ENCODE results near the gene SDHC.
"Not testable (repeated sequence)": the region's sequence is repeated elsewhere in the genome, so short reads cannot be mapped to it uniquely, and the experiment has no call there.

SDHC gene

DNA sequence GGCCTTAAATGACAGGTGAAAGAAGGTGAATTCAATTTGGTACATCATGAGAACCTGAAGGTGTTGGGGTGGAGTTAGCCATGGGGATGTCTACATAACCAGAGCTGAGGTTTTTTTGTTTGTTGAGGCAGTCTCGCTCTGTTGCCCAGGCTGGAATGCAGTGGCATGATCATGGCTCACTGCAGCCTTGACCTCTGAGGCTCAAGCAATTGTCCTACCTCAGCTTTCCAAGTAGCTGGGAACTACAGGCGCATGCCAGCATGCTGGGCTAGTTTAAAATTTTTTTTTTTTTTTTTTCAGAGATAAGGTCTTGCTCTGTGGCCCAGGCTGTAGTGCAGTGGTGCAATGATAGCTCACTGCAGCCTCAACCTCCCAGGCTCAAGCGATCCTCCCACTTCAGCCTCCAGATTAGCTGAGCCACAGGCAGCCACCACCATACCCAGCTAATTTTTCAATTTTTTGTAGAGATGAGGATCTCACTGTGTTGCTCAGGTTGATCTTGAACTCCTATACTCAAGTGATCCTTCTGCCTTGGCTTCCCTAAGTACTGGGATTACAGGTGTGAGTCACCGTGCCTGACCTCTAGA is 2.5 kb upstream of the SDHC start:
- no peak for DNase-seq (ENCODE audit: low read depth)

DNA sequence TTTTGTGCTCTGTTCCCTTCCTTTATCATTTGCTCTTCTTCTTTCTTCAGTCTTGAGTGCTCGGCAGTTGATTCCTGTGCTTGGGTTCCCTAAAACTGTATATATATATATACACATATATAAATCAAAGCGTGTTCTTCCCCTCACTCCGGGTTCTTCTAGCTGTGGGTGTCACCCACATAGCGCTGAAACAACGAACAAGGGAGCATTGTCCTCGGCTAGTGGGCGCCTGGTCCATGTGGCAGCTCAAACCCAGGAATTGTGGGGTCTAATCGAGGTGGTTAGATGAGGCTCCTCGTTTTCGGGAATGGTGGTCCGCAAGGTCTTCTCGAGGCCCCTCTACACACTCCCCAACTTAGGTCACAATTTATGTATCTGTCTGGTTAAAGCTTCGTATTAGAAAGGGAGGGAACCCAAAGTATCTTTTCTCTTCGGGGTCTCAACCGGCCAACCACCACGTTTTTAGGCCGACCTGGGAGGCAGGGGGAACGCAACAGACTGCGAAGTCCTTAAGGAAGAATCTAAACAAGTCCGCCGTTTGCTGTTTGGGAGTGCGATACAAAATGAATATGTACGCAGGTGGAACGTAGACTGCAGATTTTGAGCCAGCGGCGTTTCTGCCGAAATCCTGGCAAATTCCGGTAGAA is 504 bp upstream of the SDHC start:
- no peak for DNase-seq (ENCODE audit: low read depth)

DNA sequence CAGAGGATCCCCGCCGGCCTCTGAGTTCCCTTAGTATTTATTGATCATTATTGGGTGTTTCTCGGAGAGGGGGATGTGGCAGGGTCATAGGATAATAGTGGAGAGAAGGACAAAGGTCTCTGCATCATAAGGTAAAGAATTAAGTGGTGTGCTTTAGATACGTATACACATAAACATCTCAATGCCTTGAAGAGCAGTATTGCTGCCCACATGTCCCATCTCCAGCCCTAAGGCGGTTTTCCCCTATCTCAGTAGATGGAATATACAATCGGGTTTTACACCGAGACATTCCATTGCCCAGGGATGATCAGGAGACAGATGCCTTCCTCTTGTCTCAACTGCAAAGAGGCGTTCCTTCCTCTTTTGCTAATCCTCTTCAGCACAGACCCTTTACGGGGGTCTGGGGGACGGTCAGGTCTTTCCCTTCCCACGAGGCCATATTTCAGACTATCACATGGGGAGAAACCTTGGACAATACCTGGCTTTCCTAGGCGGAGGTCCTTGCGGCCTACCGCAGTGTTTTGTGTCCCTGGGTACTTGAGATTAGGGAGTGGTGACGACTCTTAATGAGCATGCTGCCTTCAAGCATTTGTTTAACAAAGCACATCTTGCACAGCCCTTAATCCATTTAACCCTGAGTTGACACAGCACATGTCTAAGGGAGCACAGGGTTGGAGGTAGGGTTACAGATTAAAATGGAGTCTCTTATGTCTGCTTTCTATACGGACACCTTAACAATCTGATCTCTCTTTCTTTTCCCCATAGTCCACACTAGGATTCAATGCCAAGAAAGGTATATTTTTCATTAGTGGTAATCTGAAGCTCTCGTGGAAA is 1.9 kb downstream of the SDHC start:
- DNase-seq (ENCODE audit: low read depth): not testable (repeated sequence)

DNA sequence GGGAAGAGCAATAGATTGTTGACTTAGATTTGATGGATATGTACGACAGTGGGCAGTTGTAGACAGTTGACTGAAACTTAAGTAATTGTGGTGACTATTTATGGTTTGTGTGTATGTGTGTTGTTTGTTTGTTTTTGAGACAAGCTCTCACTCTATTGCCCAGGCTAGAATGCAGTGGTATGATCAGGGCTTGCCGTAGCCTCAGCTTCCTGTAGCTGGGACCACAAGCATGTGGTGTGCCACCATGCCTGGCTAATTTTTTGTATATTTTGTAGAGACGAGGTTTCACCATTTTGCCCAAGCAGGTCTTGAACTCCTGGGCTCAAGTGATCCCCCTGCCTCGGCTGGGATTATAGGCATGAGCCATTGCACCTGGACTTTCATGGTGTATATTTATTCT is 9.8 kb downstream of the SDHC start:
- DNase-seq (ENCODE audit: low read depth): no peak

DNA sequence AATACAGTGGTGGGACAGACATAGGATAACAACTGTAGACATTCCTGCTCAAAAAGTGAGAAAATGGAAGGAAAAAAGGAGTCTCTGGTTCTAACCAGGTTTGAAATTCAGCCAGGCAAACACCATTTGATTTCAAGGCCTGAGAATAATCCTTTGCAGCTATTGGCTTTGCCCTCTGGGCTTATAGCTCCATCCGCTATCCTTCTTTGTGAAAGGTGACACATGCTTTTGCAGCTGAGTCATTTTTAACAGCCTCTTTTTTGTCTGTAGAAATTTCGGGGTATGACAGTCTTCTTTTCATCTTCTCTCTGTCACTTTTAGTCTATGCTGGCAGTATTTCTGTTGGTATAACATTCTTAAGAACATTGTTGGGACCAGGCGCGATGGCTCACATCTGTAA is 16.2 kb downstream of the SDHC start:
- DNase-seq (ENCODE audit: low read depth): no peak

DNA sequence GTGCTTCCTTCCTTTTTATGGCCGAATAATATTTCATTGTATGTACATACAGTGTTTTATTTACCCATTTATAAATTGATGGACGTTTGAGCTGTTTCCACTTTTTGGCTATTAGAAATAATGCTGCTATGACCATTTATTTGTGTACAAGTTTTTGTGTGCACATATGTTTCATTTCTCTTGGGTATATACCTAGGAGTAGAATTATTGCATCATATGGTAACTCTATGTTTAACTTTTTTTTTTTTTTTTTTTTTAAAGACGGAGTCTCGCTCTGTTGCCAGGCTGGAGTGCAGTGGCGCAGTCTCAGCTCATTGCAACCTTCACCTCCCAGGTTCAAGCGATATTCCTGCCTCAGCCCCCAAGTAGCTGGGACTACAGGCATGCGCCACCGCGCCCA is 19.0 kb downstream of the SDHC start:
- no peak for DNase-seq (ENCODE audit: low read depth)

DNA sequence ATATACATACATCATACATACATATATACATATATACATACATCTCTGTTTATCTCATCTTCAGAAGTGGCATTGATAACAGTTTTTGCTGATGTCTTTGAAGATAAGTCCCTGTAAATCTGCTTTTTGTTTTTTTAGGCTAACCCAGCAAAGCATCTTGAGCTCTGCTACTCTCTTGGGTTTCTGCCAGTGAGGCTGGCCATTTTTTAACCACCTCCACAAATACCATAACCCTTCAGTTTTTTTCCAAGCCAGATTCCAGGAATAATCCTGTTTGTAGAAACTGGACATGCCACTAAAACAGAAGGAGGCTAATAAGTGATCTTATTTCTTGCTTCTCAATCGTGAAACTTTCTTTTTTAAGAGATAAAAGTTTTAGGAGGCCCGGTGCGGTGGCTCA is 21.6 kb downstream of the SDHC start:
- DNase-seq (ENCODE audit: low read depth): no peak

DNA sequence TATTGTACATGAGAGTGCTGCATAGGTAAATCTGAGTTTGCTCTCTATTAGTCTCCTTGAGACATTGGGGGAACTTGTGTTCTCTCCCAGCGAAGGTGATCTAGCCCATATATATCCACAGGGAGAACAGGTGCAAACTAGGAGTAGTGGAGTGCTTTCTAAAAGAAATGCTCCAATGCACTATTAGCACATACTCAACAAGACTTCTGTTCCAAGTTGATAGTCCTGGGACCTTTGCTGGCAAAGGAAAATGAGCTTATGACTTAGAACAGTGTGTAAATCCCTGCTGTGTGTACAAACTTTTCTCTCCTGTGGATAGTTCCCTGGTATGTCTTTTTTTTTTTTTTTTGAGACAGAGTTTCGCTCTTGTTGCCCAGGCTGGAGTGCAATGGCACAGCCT is 28.0 kb downstream of the SDHC start:
- no peak for DNase-seq (ENCODE audit: low read depth)

DNA sequence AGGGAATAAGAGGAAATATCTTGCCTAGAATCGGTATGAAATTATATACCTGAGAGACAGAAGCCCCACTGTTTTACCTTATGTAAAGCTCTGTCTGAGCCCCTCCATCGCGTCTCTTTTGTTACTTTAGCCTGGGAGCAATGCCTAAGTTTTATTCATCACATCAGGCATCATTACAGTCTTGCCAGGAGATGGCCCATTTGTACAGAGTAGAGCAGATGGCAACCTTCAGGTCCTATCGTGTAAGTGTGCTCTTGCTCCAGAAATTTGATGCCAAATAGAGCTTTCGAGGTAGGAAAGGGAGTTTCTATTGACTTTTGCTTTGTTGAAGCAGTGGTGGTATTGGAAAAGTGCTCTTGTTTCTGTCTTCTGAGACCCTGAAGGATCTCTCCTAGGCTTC is 28.6 kb downstream of the SDHC start:
- DNase-seq (ENCODE audit: low read depth): no peak

DNA sequence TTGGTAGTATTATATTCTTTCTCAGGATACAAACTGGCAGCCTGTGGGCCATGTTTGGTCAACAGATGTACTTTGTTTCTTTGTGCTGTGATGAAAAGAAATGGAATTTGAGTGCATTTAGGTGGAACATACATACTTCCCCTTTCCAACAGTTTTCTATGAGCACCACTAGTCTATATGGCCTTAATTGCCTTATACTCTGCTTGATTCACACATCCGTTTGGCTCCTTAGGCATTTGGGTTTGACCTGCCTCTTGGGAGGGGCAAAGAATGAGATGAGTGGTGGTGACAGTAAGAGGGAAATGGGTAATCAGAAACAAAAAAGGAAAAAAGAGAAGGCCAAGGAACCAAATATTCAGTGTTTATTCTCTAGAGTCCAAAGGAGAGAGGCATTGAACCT is 36.5 kb downstream of the SDHC start:
- no peak for DNase-seq (ENCODE audit: low read depth)

DNA sequence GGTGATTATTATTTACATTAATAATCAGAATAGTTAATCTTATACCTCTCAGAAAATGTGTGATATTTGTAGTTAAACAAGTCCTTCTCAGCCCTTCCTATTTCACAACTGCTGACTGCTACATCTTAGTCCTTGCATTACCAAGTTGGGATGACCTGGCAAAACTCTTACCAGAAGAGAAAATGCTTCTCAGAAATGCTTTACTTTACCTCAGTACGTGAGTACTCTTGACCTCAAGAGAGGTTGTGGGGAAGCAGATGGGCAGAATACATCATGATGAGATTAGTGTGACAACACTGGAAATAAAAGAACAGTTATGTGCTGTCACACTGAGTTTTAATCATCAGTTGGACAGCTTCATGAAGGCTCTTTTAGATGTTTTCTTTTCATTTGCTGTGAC is 37.3 kb downstream of the SDHC start:
- DNase-seq (ENCODE audit: low read depth): no peak

DNA sequence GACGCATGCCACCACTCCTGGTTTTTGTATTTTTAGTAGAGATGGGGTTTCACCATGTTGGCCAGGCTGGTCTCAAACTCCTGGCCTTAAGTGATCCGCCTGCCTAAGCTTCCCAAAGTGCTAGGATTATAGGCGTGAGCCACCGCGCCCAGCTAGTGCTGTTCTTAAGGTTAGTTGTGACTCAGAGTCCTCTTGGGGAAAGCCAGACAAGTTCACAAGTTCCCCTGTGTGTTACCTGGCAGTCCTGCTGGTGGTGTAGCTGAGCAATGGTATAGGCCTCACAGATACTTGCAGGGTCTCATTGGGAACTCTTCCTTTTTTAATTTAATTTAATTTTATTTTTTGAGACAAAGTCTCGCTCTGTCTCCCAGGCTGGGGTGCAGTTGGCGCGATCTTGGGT is 42.9 kb downstream of the SDHC start:
- no peak for DNase-seq (ENCODE audit: low read depth)

DNA sequence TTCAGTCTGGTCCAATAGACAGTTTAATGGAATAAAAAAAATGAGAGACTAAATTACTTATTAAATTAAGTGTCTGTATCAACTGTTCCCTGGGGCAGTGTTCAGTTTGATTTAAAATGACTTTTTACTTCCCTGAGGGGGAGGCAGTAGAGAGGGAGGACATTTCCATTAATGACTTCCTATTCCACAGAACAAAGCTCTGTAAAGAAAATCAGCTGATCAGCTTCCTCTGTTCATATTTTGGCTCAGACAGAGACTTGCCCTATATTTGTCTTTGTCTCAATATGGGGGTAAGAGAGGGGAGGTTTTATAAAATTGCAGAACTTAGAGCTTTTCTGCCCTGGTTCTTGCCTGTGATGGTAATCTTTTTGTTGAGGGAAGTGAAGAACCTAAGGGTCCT is 45.1 kb downstream of the SDHC start:
- DNase-seq (ENCODE audit: low read depth): no peak

DNA sequence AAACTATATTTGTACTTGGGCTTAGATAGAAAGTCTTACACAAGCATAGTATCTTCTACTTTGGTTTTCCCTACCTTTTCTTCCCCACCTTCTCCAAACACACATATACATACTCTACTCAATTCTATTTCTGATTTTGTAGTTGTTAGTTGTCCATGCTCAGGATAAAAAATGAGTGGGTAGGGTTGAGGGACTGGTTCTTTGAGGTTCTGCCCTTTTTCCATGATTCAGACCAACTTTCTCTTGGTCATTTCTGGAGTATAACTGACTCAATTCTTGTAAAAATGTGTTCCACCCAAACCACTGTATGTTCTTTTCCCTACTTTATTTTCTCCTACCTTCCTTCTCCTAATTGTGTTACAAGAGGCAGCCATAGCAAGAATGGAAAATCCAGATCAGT is 50.2 kb downstream of the SDHC start:
- DNase-seq (ENCODE audit: low read depth): no peak

DNA sequence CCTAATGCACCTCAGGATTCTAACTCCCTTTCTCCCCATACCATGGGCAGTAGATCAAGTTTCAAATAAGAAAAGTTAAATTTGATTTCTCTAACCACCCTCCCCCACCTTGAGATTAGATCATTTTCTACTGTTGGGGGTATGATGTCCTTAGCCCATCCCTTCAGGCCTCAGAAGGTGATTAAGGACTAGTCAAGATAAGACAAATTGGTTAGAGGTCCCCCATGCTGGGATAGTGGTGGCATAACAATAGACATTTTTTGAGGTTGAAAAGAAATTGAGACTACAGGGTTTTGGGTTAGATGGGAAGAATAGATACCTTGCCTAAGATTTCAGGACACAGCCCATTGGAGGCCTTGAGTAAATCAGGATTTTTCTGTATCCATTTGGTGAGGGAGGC is 51.0 kb downstream of the SDHC start:
- DNase-seq (ENCODE audit: low read depth): no peak

DNA sequence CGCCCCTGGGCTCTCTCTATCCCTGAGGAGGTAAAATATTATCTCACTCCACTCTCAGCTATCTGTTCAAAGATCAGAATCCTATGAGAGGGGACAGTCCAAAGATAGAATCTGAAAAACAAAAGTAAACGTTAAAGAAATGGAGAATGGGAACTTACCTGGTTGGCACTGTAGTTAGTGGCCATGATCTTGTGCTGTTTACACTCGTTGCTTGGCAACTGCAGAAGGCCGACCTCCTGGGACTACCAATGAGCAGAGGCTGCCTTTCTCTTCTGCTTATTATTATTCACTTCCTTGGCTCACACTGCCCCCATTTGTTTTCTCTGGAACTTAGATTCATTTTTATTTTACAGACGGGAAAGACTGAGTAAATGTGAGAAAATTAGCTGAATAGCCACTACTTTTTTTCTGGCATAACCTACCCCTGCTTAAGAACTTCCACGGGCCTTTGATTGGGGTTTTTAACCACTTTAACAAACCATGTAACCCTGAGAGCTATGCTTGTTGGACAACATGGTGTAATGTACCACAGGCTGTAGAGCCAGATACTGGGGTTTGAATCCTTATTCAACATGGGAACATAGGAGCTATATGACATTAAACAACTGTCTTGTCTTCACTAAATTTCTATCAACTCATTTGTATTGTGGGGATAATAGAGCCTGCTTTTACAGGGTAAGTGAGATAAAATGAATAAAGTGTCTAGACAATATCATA is 53.7 kb downstream of the SDHC start, which contains the start of gene CFAP126:
Gene CFAP126, minus strand, starts transcription at position 193 of the 717 bp plus-strand sequence. Its CDS starts 8 bp downstream, at position 185.
- peak; percentile 11 for DNase-seq (ENCODE audit: low read depth)

DNA sequence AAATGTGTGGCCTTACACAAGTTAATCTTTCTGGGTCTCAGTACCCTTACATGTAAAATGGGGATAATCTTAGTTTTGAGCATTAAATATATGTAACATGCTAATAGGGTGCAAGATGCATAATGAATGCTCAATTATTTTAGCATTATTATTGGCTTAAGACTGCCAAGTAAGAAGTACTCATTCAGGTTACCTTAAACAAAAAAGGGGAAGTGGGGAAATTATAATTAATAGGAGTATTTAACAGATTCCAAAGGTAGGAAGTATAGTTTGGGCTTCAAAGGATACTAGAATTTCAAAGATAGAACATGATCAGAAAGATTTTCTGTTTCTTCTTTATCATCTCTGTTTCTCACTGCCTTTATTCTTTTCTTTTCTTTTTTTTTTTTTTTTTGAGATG is 59.3 kb downstream of the SDHC start:
- no peak for DNase-seq (ENCODE audit: low read depth)

DNA sequence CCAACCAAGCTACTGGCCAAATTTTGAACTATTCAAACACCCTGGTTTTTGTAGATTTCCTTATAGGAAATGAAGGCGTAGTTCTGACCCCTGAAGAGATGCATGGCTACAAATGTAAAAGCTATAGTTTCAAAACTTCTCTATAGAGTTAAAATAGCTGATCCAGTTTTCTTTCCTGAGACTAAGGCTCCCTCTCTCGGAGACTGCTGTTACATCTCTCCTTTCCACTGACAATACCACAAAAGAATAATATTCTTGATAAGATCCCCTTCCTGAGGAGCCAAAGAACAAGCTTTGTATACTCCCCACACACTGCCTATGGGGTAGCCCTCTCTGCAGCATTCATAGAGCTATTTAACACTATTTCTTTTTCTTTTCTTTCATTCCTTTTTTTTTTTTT is 60.2 kb downstream of the SDHC start:
- no peak for DNase-seq (ENCODE audit: low read depth)

DNA sequence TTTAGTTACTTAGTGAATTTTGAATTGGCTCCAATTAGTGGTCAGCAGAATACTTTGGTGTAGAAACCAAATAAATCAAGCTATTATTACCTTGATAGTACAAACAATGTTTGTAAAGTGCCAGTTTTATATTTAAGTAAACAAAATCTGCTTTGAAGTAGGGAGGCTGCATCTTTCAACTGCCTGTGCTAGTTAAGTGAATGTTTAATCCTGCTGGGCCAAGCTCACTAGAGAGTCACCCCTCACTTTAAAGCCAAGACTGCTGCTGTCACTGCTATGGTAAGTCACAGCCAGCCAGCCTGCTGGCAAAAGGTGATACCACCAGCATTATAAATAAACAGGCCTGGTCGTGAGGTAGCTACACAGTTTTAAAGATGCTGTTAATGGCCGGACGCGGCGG is 63.8 kb downstream of the SDHC start:
- DNase-seq (ENCODE audit: low read depth): no peak

DNA sequence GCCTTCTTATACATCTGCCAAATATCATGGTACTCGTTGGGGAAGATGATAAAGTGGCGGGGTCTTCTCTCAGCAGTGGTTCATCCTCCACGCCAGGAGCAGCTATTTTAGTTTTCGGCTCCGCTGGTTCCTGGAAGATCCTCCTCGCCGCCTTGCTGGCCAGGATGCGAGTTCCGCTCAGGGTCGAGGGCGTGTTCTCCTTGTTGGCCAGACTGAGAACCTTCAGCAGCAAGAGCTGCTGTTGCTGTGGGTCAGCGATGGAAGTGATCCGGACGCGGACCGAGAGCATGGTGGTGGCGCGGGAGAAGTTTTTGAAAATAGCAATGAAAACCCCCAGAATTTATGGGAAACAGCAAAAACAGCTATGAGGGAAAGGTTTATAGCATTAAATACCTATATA is 64.9 kb downstream of the SDHC start:
- DNase-seq (ENCODE audit: low read depth): no peak

DNA sequence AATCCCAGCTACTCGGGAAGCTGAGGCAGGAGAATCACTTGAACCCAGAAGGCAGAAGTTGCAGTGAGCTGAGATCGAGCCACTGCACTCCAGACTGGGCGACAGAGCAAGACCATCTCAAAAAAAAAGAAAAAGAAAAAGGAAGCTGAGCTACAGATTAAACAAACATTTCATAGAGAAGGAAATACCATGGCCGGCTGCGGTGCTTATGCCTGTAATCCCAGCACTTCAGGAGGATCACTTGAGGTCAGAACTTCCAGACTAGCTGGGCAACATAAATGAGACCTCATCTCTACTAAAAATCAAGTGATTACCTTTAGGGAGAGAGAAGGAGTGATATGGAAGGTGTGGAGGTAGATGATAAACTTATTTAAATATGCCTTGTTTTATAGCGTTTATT is 67.5 kb downstream of the SDHC start:
- DNase-seq (ENCODE audit: low read depth): no peak

DNA sequence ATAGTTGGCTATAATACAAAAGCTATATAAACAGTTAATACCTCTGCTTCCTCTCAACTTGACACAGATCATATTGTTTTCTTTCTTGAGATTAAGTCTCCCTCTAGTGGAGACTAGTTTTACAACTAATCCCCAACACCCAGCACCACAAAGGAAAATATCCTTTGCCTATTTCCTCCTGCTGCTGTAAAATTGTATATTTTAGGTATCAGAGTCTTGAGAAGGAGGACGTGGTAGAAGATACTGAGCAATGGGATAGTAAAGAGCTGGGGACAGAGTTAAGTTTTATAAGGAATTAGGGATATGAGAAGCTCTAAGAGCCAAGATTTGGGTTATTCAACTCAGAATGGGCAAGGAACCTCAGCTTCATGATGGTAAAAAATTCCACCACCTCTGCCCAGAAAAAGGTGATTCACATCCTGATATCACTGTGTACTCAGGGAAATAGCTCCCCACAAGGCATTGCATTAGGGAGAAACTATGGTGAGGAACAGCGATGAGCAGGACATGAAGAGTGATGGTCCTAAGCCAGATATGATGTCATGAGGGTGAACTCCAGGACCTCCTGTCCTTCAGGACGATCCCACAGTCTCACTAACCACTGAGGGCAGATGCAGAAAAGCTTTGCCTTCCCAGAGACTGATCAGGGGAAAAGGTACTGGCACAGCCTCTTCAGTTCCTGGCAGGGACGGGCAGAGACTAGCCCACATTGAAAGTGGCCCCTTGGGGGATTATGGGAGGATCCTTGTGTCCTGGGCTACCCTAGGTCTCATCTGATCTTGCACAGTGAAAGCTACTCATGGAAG is 68.2 kb downstream of the SDHC start:
- no peak for DNase-seq (ENCODE audit: low read depth)

Data from activated T-helper 1 cell treated with Interleukin-2 at 50 U/mL for 16 hours (primary cell).